Measurements from ENCODE around the gene COBL. TPM values are rescaled to one million over a fixed set of nuclear protein-coding genes. Genes with fewer than 3 reads are reported as not detected.
A peak's percentile ranks its signal among the peaks of the same experiment; 100 is the strongest.

COBL gene
- total RNA-seq, 1 experiment from 2014 or later, result 0.81 TPM

- no peak for DNase-seq (ENCODE audit: low spot score)
Observed at GRCh38 chr7:51328351-51328801, 11.8 kb upstream of the COBL start.

- no peak for DNase-seq (ENCODE audit: low spot score)
Observed at GRCh38 chr7:51327287-51327717, 10.7 kb upstream of the COBL start.

- DNase-seq (ENCODE audit: low spot score), result no peak
Observed at GRCh38 chr7:51326656-51327286, 10.2 kb upstream of the COBL start.

- no peak for DNase-seq (ENCODE audit: low spot score)
Observed at GRCh38 chr7:51325908-51326307, 9.3 kb upstream of the COBL start.

GRCh38 chr7:51325261-51325676 is 8.7 kb upstream of the COBL start:
- DNase-seq (ENCODE audit: low spot score), result no peak

- DNase-seq (ENCODE audit: low spot score), result peak; percentile 55
Observed at GRCh38 chr7:51324206-51324898, 7.7 kb upstream of the COBL start.

- DNase-seq (ENCODE audit: low spot score), result no peak
Observed at GRCh38 chr7:51321961-51322515, 5.4 kb upstream of the COBL start.

GRCh38 chr7:51318886-51319579 is 2.4 kb upstream of the COBL start:
- no peak for DNase-seq (ENCODE audit: low spot score)

GRCh38 chr7:51318001-51318400 is 1.4 kb upstream of the COBL start:
- DNase-seq (ENCODE audit: low spot score), result no peak

- DNase-seq (ENCODE audit: low spot score), result no peak
Observed at GRCh38 chr7:51317582-51317910, 937 bp upstream of the COBL start.

- no peak for DNase-seq (ENCODE audit: low spot score)
Observed at GRCh38 chr7:51316262-51316665, 345 bp downstream of the COBL start.

- DNase-seq (ENCODE audit: low spot score), result no peak
Observed at GRCh38 chr7:51315393-51316261, 982 bp downstream of the COBL start.

GRCh38 chr7:51314726-51315125 is 1.9 kb downstream of the COBL start:
- DNase-seq (ENCODE audit: low spot score), result no peak

- no peak for DNase-seq (ENCODE audit: low spot score)
Observed at GRCh38 chr7:51313738-51314425, 2.7 kb downstream of the COBL start.

- no peak for DNase-seq (ENCODE audit: low spot score)
Observed at GRCh38 chr7:51312951-51313737, 3.5 kb downstream of the COBL start.

- peak; percentile 2 for DNase-seq (ENCODE audit: low spot score)
Observed at GRCh38 chr7:51311166-51311565, 5.4 kb downstream of the COBL start.

GRCh38 chr7:51310131-51310583 is 6.5 kb downstream of the COBL start:
- peak; percentile 3 for DNase-seq (ENCODE audit: low spot score)

GRCh38 chr7:51309361-51310130 is 7.1 kb downstream of the COBL start:
- DNase-seq (ENCODE audit: low spot score), result no peak

- peak; percentile 3 for DNase-seq (ENCODE audit: low spot score)
Observed at GRCh38 chr7:51308696-51309095, 7.9 kb downstream of the COBL start.

Measured in H4 (cell line).